Occipital lobe (tissue), 2 donors: Measurements from ENCODE around the gene ENTPD8. TPM values are rescaled to one million over a fixed set of nuclear protein-coding genes. Genes with fewer than 3 reads are reported as not detected.
A peak's percentile ranks its signal among the peaks of the same experiment; 100 is the strongest.
"Not testable (repeated sequence)": the region's sequence is repeated elsewhere in the genome, so short reads cannot be mapped to it uniquely, and the experiment has no call there.

Experiments
- DNase-seq: peaks from one replicate; lab custom pipeline; 2025; lab: John Stamatoyannopoulos, UW
- total RNA-seq: library from RNA; depleted of rRNA; stranded (reverse); fragments of >200 nt; gene quantifications from one replicate; pipeline ENCODE4 v1.2.3, GENCODE V29; 2014

The ENTPD8 gene
- total RNA-seq, 1 donor from 2014 or later = 0.16 TPM

- no peak for DNase-seq
Measured at GRCh38 chr9:137416006-137416562, 25.1 kb downstream of the ENTPD8 start.

GRCh38 chr9:137415451-137415850, 25.7 kb downstream of the ENTPD8 start:
- DNase-seq = no peak

- no peak for DNase-seq
Measured at GRCh38 chr9:137412431-137412830, 28.7 kb downstream of the ENTPD8 start.

- no peak for DNase-seq
Measured at GRCh38 chr9:137411645-137412380, 29.3 kb downstream of the ENTPD8 start.

- no peak for DNase-seq
Measured at GRCh38 chr9:137411260-137411644, 29.9 kb downstream of the ENTPD8 start.

GRCh38 chr9:137410891-137411249, 30.3 kb downstream of the ENTPD8 start:
- no peak for DNase-seq

- DNase-seq = not testable (repeated sequence)
Measured at GRCh38 chr9:137410236-137410890, 30.8 kb downstream of the ENTPD8 start.

GRCh38 chr9:137409515-137409914, 31.6 kb downstream of the ENTPD8 start:
- DNase-seq = peak; percentile 45

- DNase-seq = no peak
Measured at GRCh38 chr9:137408651-137409405, 32.3 kb downstream of the ENTPD8 start.

GRCh38 chr9:137407590-137408300, 33.4 kb downstream of the ENTPD8 start:
- DNase-seq = no peak

GRCh38 chr9:137406876-137407589, 34.1 kb downstream of the ENTPD8 start:
- DNase-seq = peak; percentile 41

GRCh38 chr9:137406085-137406760, 34.9 kb downstream of the ENTPD8 start:
- DNase-seq = no peak

- no peak for DNase-seq
Measured at GRCh38 chr9:137405677-137406081, 35.5 kb downstream of the ENTPD8 start.

GRCh38 chr9:137404961-137405567, 36.1 kb downstream of the ENTPD8 start:
- DNase-seq = no peak

GRCh38 chr9:137403269-137403668, 37.9 kb downstream of the ENTPD8 start:
- no peak for DNase-seq

GRCh38 chr9:137402746-137403145, 38.4 kb downstream of the ENTPD8 start:
- no peak for DNase-seq

- no peak for DNase-seq
Measured at GRCh38 chr9:137398561-137399468, 42.3 kb downstream of the ENTPD8 start.

- no peak for DNase-seq
Measured at GRCh38 chr9:137397675-137398423, 43.3 kb downstream of the ENTPD8 start.
